H9 (cell line): ENCODE measurements around the gene TLDC2. TPM values are rescaled to one million over a fixed set of nuclear protein-coding genes. Genes with fewer than 3 reads are reported as not detected.

Experiments used
- DNase-seq: peaks from one replicate; pipeline ENCODE4 v3.0.0-alpha.2; 2017
- H2AFZ ChIP-seq: one replicate; pipeline ENCODE4 v1.6.1; 2013; ENCODE audit warnings: mild to moderate bottlenecking, low read length, control low read depth, moderate library complexity
- H2AK5ac ChIP-seq: 2 replicates; pipeline ENCODE4 v1.6.1; 2013; ENCODE audit warnings: low read length, control low read depth, mixed read lengths; ENCODE audit not compliant: insufficient read length
- H2BK120ac ChIP-seq: one replicate; pipeline ENCODE4 v1.6.1; 2013; ENCODE audit warnings: low read depth, mild to moderate bottlenecking, low read length, control low read depth, inconsistent platforms; ENCODE audit not compliant: poor library complexity, severe bottlenecking
- H2BK12ac ChIP-seq: 2 replicates; pipeline ENCODE4 v1.6.1; 2013; ENCODE audit warnings: low read length, control low read depth, mixed read lengths, low read depth; ENCODE audit not compliant: insufficient read length
- H2BK15ac ChIP-seq: 2 replicates; pipeline ENCODE4 v1.6.1; 2013; ENCODE audit warnings: low read depth, low read length, control low read depth
- H2BK20ac ChIP-seq: one replicate; pipeline ENCODE4 v1.6.1; 2013; ENCODE audit warnings: low read depth, mild to moderate bottlenecking, low read length, control low read depth, inconsistent platforms; ENCODE audit not compliant: poor library complexity, severe bottlenecking
- H2BK5ac ChIP-seq: 2 replicates; pipeline ENCODE4 v1.6.1; 2013; ENCODE audit warnings: low read length, control low read depth, mixed read lengths; ENCODE audit not compliant: insufficient read length
- H3K14ac ChIP-seq: 2 replicates; pipeline ENCODE4 v1.6.1; 2013; ENCODE audit warnings: low read length, control low read depth; ENCODE audit not compliant: insufficient read depth
- H3K18ac ChIP-seq: 2 replicates; pipeline ENCODE4 v1.6.1; 2013; ENCODE audit warnings: low read depth, mild to moderate bottlenecking, mixed read lengths, low read length, control low read depth; ENCODE audit not compliant: insufficient read length
- H3K23ac ChIP-seq: 2 replicates; pipeline ENCODE4 v1.6.1; 2013; ENCODE audit warnings: low read length, control low read depth, mixed read lengths, low read depth; ENCODE audit not compliant: insufficient read length
- H3K23me2 ChIP-seq: 2 replicates; pipeline ENCODE4 v1.6.1; 2013; ENCODE audit warnings: low read depth, mild to moderate bottlenecking, mixed read lengths, low read length, control low read depth; ENCODE audit not compliant: insufficient read length, poor library complexity, severe bottlenecking
- H3K27ac ChIP-seq: 2 replicates; pipeline ENCODE4 v1.5.1; 2013; ENCODE audit warnings: low read length, control low read depth, mixed read lengths, low read depth; ENCODE audit not compliant: insufficient read length
- H3K27me3 ChIP-seq: 2 replicates; pipeline ENCODE4 v1.6.1; 2013; ENCODE audit warnings: low read length, control low read depth, inconsistent platforms; ENCODE audit not compliant: insufficient read depth
- H3K4ac ChIP-seq: 2 replicates; pipeline ENCODE4 v1.6.1; 2013; ENCODE audit warnings: low read depth, mild to moderate bottlenecking, control low read depth, inconsistent platforms, low read length, moderate library complexity
- H3K4me1 ChIP-seq: 2 replicates; pipeline ENCODE4 v1.6.1; 2013; ENCODE audit warnings: low read length, control low read depth, inconsistent platforms; ENCODE audit not compliant: insufficient read depth
- H3K4me2 ChIP-seq: 2 replicates; pipeline ENCODE4 v1.6.1; 2013; ENCODE audit warnings: low read length, control low read depth, mixed read lengths; ENCODE audit not compliant: insufficient read length, insufficient read depth
- H3K56ac ChIP-seq: 2 replicates; pipeline ENCODE4 v1.6.1; 2013; ENCODE audit warnings: low read depth, mild to moderate bottlenecking, mixed read lengths, low read length, control low read depth; ENCODE audit not compliant: insufficient read length
- H3K79me1 ChIP-seq: 2 replicates; pipeline ENCODE4 v1.6.1; 2013; ENCODE audit warnings: low read depth, mild to moderate bottlenecking, moderate library complexity, low read length, control low read depth, inconsistent platforms; ENCODE audit not compliant: insufficient read depth, poor library complexity, severe bottlenecking
- H3K79me2 ChIP-seq: 2 replicates; pipeline ENCODE4 v1.6.1; 2013; ENCODE audit warnings: low read length, control low read depth, inconsistent platforms; ENCODE audit not compliant: insufficient read depth
- H3K9ac ChIP-seq: 2 replicates; pipeline ENCODE4 v1.6.1; 2013; ENCODE audit warnings: low read length, control low read depth, mixed read lengths; ENCODE audit not compliant: insufficient read length; ENCODE audit errors: extremely low read depth
- H3K9me3 ChIP-seq: one replicate; pipeline ENCODE4 v1.6.1; 2013; ENCODE audit warnings: low read depth, low read length, inconsistent platforms; ENCODE audit not compliant: control insufficient read depth
- H3T11ph ChIP-seq: one replicate; pipeline ENCODE4 v1.6.1; 2013; ENCODE audit warnings: mild to moderate bottlenecking, low read length, control low read depth, inconsistent platforms
- H4K20me1 ChIP-seq: one replicate; pipeline ENCODE4 v1.6.1; 2013; ENCODE audit not compliant: control insufficient read depth, insufficient read length, insufficient read depth
- H4K5ac ChIP-seq: 2 replicates; pipeline ENCODE4 v1.6.1; 2013; ENCODE audit warnings: low read depth, mild to moderate bottlenecking, mixed read lengths, low read length, control low read depth; ENCODE audit not compliant: insufficient read length
- H4K8ac ChIP-seq: replicated peaks from 2 replicates; pipeline ENCODE4 v1.6.1; 2013; ENCODE audit warnings: low read length, control low read depth, mixed read lengths, low read depth; ENCODE audit not compliant: insufficient read length
- H4K91ac ChIP-seq: 2 replicates; pipeline ENCODE4 v1.6.1; 2013; ENCODE audit warnings: low read depth, mild to moderate bottlenecking, moderate library complexity, mixed read lengths, low read length, control low read depth; ENCODE audit not compliant: insufficient read length
- H3K27ac Mint-ChIP-seq, 3 experiments: 2 replicates in 2 of 3; 3 replicates in 1 of 3; pipeline ENCODE4 v1.8.0; 2020 to 2021; ENCODE audit warnings: mixed read lengths in 3 of 3, mild to moderate bottlenecking in 1 of 3, moderate library complexity in 1 of 3
- H3K27me3 Mint-ChIP-seq: 2 replicates; pipeline ENCODE4 v1.8.0; 2021; ENCODE audit warnings: low read depth, mild to moderate bottlenecking, moderate library complexity, mixed read lengths
- H3K36me3 Mint-ChIP-seq, 3 experiments: 2 replicates in 2 of 3; 3 replicates in 1 of 3; pipeline ENCODE4 v1.8.0; 2020 to 2021; ENCODE audit warnings: low read depth in 3 of 3, mixed read lengths in 3 of 3; ENCODE audit not compliant: insufficient read depth in 1 of 3
- H3K4me1 Mint-ChIP-seq, 2 experiments: 2 replicates each; pipeline ENCODE4 v1.8.0; 2020; ENCODE audit warnings: mixed read lengths in 2 of 2
- H3K4me3 Mint-ChIP-seq, 2 experiments: 2 replicates in 1 of 2; 3 replicates in 1 of 2; pipeline ENCODE4 v1.8.0; 2020 to 2021; ENCODE audit warnings: mild to moderate bottlenecking in 2 of 2, mixed read lengths in 2 of 2, moderate library complexity in 1 of 2
- H3K9me3 Mint-ChIP-seq, 2 experiments: 2 replicates in 1 of 2; 3 replicates in 1 of 2; pipeline ENCODE4 v1.8.0; 2020; ENCODE audit warnings: mild to moderate bottlenecking in 2 of 2, mixed read lengths in 2 of 2, moderate library complexity in 1 of 2
- CTCF ChIP-seq: fragments of 200-600 bp; sonication (generic); conservative IDR thresholded peaks from 3 replicates; pipeline ENCODE4 v1.8.0; 2021; ENCODE audit warnings: antibody characterized with exemption, mild to moderate bottlenecking
- WGBS: extraction: QIAGEN DNeasy Blood & Tissue Kit; methylation state at CpG from one replicate; pipeline ENCODE4 v1.1.7; 2013; ENCODE audit warnings: missing lambda C conversion rate, low lambda C conversion rate, mixed read lengths; ENCODE audit not compliant: insufficient read length; ENCODE audit errors: extremely low coverage; 5-methylcytosine and 5-hydroxymethylcytosine counted together
- total RNA-seq: library from RNA; stranded (reverse); gene quantifications from 2 replicates; pipeline ENCODE4 v1.2.1, GENCODE V29; 2021

The TLDC2 gene
- total RNA-seq, 1 experiment from 2014 or later, result 0.11 TPM

GRCh38 chr20:36893801-36894200 is 17.9 kb downstream of the TLDC2 start:
- Mint-ChIP-seq H3K27me3 (no peaks in the 10 kb centered on the region), H3K4me3 (no peak overlapping the region), H3K36me3 (peaks cover 0 to 56% (median 56%) of the 10 kb centered on the region in 3 experiments; a peak in 5 of 7 replicates), H3K27ac (no peak overlapping the region; a peak in 1 of 7 replicates), H3K9me3 (no peaks in the 10 kb centered on the region), H3K4me1 (0 out of 4 replicates have a peak, but pooled peaks cover 0 to 2% of the 10 kb centered on the region in 2 experiments)
- H3K4ac ChIP-seq, result no peak overlapping the region
- H2AK5ac ChIP-seq, result no peak overlapping the region
- no peak overlapping the region for H2BK5ac ChIP-seq
- H4K91ac ChIP-seq, result no peak overlapping the region
- no peaks in the 10 kb centered on the region for H3K9me3 ChIP-seq
- no peaks in the 10 kb centered on the region for H3K23me2 ChIP-seq
- H2BK20ac ChIP-seq, result no peak overlapping the region
- no peaks in the 10 kb centered on the region for H3K4me1 ChIP-seq
- no peak overlapping the region for H3K23ac ChIP-seq
- no peak overlapping the region for H2BK120ac ChIP-seq
- H4K20me1 ChIP-seq, result no peaks in the 10 kb centered on the region
- no peak overlapping the region for H4K8ac ChIP-seq
- H3K27me3 ChIP-seq, result no peaks in the 10 kb centered on the region
- no peak overlapping the region for H3K9ac ChIP-seq
- no peak overlapping the region for H2BK15ac ChIP-seq
- no peaks in the 10 kb centered on the region for H3K79me1 ChIP-seq
- no peak overlapping the region for H3K4me2 ChIP-seq
- H3K27ac ChIP-seq, result no peak overlapping the region
- H3K79me2 ChIP-seq, result no peaks in the 10 kb centered on the region
- no peak overlapping the region for H2BK12ac ChIP-seq
- no peak overlapping the region for H3K18ac ChIP-seq
- DNase-seq, result no peak
- H3T11ph ChIP-seq, result no peak overlapping the region
- H2AFZ ChIP-seq, result no peak overlapping the region
- H4K5ac ChIP-seq, result no peak overlapping the region
- no peak overlapping the region for H3K14ac ChIP-seq
- H3K56ac ChIP-seq, result no peak overlapping the region
- no peak for TF ChIP-seq CTCF
- no CpG with 5 or more reads among the region's 3 CpGs for WGBS
